ENCODE results near the gene ARHGAP44. TPM values are rescaled to one million over a fixed set of nuclear protein-coding genes. Genes with fewer than 3 reads are reported as not detected.

Gene ARHGAP44
- total and polyA plus RNA-seq, 2 experiments from 2014 or later = 5.8 to 16.4 TPM

DNA sequence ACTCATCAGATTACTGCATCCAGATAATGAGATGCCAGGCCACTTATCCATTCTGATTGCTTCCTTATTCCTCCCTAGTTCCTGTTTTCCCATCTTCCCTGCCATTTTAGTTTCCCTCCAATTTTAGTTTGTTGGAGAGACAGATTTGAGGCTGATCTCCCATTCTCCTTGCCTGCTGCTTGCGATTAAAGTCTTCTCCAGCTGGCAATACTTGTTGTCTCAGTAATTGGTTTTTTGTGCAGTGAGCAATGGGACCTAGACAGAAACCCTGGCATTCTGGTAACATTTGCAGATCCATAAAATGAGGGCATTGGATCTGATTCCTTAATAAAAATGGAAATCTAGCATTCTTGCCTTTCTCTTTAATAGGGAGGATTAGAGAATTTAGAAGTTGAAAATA lies 246.1 kb downstream of the ARHGAP44 start:
- Mint-ChIP-seq H3K4me1 (no peaks in the 10 kb centered on the region; the same call in 2 of the 3 replicates), H3K27ac (no peak overlapping the region), H3K4me3 (no peak overlapping the region), H3K36me3 (ENCODE audit: low read depth) (peaks cover 4% of the 10 kb centered on the region; the same call in 1 of the 3 replicates), H3K27me3 (ENCODE audit: insufficient read depth, low read depth, poor library complexity) (peaks cover 5% of the 10 kb centered on the region), H3K9me3 (peaks cover 16% of the 10 kb centered on the region)
- H3K27ac ChIP-seq (ENCODE audit: low read depth) = no peak overlapping the region
- H2AFZ ChIP-seq = no peak overlapping the region
- H3K4me1 ChIP-seq (ENCODE audit: insufficient read depth) = no peaks in the 10 kb centered on the region
- no peaks in the 10 kb centered on the region for H3F3A ChIP-seq (replicated peaks; ENCODE audit: low read depth)
- ATAC-seq = no peak
- H4K20me1 ChIP-seq (replicated peaks; ENCODE audit: insufficient read depth) = no peaks in the 10 kb centered on the region
- H3K27me3 ChIP-seq (ENCODE audit: insufficient read depth) = no peaks in the 10 kb centered on the region
- H3K9me2 ChIP-seq (ENCODE audit: insufficient read depth) = 0 out of 2 replicates have a peak, but pooled peaks cover 4% of the 10 kb centered on the region
- no peak overlapping the region for H3K4me3 ChIP-seq
- H3K4me2 ChIP-seq = no peak overlapping the region
- no peaks in the 10 kb centered on the region for H3K36me3 ChIP-seq (ENCODE audit: insufficient read depth)
- no peaks in the 10 kb centered on the region for H3K79me2 ChIP-seq (replicated peaks; ENCODE audit: insufficient read depth)
- TF ChIP-seq CREB1 (CRISPR knock-in tag; IDR thresholded peaks at IDR 0.05; ENCODE audit: low read depth) (no peak), ZNF331 (CRISPR knock-in tag; IDR thresholded peaks at IDR 0.05; ENCODE audit: low read depth) (no peak), STAT1 (IDR thresholded peaks at IDR 0.05; ENCODE audit: unreplicated experiment) (no peak), EZH2phosphoT487 (IDR thresholded peaks at IDR 0.05; ENCODE audit: unreplicated experiment) (no peak), ZNF114 (CRISPR knock-in tag; IDR thresholded peaks at IDR 0.05) (no peak), EZH2 (IDR thresholded peaks at IDR 0.05; ENCODE audit: low read depth, unreplicated experiment) (no peak), NANOG (IDR thresholded peaks at IDR 0.05; ENCODE audit: borderline replicate concordance) (no peak), POLR2AphosphoS5 (IDR thresholded peaks at IDR 0.05; ENCODE audit: low read depth) (no peak), JUNB (IDR thresholded peaks at IDR 0.05; ENCODE audit: unreplicated experiment) (no peak)
- TF ChIP-seq, protein P1, sequence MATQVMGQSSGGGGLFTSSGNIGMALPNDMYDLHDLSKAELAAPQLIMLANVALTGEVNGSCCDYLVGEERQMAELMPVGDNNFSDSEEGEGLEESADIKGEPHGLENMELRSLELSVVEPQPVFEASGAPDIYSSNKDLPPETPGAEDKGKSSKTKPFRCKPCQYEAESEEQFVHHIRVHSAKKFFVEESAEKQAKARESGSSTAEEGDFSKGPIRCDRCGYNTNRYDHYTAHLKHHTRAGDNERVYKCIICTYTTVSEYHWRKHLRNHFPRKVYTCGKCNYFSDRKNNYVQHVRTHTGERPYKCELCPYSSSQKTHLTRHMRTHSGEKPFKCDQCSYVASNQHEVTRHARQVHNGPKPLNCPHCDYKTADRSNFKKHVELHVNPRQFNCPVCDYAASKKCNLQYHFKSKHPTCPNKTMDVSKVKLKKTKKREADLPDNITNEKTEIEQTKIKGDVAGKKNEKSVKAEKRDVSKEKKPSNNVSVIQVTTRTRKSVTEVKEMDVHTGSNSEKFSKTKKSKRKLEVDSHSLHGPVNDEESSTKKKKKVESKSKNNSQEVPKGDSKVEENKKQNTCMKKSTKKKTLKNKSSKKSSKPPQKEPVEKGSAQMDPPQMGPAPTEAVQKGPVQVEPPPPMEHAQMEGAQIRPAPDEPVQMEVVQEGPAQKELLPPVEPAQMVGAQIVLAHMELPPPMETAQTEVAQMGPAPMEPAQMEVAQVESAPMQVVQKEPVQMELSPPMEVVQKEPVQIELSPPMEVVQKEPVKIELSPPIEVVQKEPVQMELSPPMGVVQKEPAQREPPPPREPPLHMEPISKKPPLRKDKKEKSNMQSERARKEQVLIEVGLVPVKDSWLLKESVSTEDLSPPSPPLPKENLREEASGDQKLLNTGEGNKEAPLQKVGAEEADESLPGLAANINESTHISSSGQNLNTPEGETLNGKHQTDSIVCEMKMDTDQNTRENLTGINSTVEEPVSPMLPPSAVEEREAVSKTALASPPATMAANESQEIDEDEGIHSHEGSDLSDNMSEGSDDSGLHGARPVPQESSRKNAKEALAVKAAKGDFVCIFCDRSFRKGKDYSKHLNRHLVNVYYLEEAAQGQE (IDR thresholded peaks at IDR 0.05; ENCODE audit: unreplicated experiment) = no peak
- TF ChIP-seq, protein P2, sequence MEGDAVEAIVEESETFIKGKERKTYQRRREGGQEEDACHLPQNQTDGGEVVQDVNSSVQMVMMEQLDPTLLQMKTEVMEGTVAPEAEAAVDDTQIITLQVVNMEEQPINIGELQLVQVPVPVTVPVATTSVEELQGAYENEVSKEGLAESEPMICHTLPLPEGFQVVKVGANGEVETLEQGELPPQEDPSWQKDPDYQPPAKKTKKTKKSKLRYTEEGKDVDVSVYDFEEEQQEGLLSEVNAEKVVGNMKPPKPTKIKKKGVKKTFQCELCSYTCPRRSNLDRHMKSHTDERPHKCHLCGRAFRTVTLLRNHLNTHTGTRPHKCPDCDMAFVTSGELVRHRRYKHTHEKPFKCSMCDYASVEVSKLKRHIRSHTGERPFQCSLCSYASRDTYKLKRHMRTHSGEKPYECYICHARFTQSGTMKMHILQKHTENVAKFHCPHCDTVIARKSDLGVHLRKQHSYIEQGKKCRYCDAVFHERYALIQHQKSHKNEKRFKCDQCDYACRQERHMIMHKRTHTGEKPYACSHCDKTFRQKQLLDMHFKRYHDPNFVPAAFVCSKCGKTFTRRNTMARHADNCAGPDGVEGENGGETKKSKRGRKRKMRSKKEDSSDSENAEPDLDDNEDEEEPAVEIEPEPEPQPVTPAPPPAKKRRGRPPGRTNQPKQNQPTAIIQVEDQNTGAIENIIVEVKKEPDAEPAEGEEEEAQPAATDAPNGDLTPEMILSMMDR (conservative IDR thresholded peaks at IDR 0.05; ENCODE audit: low read depth in 2 of 2) = no peak
- TF ChIP-seq, protein P3, sequence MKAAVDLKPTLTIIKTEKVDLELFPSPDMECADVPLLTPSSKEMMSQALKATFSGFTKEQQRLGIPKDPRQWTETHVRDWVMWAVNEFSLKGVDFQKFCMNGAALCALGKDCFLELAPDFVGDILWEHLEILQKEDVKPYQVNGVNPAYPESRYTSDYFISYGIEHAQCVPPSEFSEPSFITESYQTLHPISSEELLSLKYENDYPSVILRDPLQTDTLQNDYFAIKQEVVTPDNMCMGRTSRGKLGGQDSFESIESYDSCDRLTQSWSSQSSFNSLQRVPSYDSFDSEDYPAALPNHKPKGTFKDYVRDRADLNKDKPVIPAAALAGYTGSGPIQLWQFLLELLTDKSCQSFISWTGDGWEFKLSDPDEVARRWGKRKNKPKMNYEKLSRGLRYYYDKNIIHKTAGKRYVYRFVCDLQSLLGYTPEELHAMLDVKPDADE (IDR thresholded peaks at IDR 0.05) = no peak
- TF ChIP-seq, protein P4, sequence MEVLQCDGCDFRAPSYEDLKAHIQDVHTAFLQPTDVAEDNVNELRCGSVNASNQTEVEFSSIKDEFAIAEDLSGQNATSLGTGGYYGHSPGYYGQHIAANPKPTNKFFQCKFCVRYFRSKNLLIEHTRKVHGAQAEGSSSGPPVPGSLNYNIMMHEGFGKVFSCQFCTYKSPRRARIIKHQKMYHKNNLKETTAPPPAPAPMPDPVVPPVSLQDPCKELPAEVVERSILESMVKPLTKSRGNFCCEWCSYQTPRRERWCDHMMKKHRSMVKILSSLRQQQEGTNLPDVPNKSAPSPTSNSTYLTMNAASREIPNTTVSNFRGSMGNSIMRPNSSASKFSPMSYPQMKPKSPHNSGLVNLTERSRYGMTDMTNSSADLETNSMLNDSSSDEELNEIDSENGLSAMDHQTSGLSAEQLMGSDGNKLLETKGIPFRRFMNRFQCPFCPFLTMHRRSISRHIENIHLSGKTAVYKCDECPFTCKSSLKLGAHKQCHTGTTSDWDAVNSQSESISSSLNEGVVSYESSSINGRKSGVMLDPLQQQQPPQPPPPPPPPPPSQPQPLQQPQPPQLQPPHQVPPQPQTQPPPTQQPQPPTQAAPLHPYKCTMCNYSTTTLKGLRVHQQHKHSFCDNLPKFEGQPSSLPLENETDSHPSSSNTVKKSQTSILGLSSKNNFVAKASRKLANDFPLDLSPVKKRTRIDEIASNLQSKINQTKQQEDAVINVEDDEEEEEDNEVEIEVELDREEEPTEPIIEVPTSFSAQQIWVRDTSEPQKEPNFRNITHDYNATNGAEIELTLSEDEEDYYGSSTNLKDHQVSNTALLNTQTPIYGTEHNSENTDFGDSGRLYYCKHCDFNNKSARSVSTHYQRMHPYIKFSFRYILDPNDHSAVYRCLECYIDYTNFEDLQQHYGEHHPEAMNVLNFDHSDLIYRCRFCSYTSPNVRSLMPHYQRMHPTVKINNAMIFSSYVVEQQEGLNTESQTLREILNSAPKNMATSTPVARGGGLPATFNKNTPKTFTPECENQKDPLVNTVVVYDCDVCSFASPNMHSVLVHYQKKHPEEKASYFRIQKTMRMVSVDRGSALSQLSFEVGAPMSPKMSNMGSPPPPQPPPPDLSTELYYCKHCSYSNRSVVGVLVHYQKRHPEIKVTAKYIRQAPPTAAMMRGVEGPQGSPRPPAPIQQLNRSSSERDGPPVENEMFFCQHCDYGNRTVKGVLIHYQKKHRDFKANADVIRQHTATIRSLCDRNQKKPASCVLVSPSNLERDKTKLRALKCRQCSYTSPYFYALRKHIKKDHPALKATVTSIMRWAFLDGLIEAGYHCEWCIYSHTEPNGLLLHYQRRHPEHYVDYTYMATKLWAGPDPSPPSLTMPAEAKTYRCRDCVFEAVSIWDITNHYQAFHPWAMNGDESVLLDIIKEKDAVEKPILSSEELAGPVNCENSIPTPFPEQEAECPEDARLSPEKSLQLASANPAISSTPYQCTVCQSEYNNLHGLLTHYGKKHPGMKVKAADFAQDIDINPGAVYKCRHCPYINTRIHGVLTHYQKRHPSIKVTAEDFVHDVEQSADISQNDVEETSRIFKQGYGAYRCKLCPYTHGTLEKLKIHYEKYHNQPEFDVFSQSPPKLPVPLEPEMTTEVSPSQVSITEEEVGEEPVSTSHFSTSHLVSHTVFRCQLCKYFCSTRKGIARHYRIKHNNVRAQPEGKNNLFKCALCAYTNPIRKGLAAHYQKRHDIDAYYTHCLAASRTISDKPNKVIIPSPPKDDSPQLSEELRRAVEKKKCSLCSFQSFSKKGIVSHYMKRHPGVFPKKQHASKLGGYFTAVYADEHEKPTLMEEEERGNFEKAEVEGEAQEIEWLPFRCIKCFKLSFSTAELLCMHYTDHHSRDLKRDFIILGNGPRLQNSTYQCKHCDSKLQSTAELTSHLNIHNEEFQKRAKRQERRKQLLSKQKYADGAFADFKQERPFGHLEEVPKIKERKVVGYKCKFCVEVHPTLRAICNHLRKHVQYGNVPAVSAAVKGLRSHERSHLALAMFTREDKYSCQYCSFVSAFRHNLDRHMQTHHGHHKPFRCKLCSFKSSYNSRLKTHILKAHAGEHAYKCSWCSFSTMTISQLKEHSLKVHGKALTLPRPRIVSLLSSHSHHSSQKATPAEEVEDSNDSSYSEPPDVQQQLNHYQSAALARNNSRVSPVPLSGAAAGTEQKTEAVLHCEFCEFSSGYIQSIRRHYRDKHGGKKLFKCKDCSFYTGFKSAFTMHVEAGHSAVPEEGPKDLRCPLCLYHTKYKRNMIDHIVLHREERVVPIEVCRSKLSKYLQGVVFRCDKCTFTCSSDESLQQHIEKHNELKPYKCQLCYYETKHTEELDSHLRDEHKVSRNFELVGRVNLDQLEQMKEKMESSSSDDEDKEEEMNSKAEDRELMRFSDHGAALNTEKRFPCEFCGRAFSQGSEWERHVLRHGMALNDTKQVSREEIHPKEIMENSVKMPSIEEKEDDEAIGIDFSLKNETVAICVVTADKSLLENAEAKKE (CRISPR knock-in tag; IDR thresholded peaks at IDR 0.05) = no peak
- no peak for DNase-seq (ENCODE audit: low spot score)

Measured in GM23338 (cell line).